DMS53 treated with DMSO at 0.1 percent for 48 hours (cell line): ENCODE results near the gene OR6M1.

Experiments used
- DNase-seq: peaks from one replicate; lab custom pipeline; 2025; ENCODE audit not compliant: unreplicated experiment; lab: John Stamatoyannopoulos, UW

The OR6M1 gene

DNA sequence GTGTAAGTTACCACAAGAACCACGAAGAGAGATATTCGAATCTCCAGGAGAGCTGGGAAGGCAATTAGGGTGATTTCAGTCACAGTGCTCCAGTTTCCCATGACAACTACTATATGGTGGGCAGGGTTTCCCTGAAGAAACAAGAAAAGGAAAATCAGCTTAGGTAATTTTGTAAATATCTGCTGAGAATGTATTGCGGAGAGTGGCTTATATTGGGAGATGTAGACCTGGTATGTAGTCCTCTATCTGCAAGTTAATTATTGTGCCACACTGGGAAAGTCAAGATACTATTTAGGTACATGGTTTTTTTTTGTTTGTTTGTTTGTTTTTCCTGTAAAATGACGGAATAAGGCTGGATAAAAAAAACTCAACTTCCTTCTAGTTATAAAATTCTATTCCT, at the start of gene OR6M1:
Gene OR6M1 (minus strand): TSS at position 101 of the 400 bp plus-strand sequence. CDS start 0 bp downstream, at position 101.
- DNase-seq: no peak

DNA sequence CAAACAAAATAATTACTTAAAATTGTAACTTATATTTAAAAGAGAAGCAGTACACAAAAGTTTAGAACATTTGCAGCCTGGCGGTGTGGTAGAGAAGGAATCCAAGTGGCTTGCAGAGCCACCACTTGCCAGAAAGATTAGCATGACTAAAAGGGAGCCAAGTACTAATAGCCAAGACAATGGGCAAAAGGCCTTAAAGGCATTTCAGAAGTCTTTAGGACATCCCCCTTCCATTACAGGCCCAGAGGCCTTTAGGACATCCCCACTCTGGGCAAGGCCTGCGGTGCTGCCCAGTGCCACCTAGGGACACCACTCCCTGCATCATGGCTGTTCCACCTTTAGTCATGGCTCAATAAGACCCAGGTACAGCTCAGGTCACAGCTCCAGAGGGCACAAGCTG, 46.9 kb upstream of the OR6M1 start:
- no peak for DNase-seq

GRCh38 chr11:123852321-123852720, 46.2 kb upstream of the OR6M1 start:
- DNase-seq: no peak

DNA sequence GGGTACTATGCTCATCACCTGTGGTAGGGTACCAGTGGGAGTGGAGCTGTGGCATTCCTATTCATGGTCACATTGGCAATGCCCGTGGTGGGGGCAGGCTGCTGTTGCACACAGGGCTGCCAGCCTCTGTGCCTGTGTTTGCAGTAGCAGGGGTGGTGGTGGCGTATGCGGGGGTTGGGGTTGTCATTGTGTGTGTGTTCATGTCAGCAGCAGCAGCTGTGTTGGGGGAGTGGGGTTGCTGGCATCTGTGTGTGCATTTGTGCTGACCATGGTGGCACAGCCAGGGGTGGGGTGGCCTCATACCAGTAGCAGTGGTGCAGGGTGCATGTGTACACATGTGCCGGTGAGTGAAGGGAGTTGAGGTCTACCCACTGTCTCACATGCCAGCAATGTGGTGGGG, 45.0 kb upstream of the OR6M1 start:
- no peak for DNase-seq

DNA sequence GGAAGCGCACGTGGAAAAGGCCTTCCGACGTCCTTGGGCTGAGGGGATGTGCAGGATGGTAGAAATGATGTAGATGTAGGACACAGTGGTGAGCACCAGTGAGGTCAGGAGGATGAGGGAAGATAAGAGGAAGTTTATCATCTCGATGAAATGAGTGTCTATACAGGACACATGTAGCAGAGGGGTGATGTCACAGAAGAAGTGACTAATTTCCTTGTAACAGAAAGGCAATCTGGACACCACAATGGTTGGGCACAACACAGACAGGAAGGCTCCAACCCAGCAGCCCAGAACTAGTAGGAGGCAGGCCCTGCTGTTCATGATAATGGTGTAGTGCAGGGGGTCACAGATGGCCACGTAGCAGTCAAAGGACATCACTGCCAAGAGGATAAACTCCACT, 35.0 kb upstream of the OR6M1 start:
- no peak for DNase-seq

- no peak for DNase-seq
Measured at GRCh38 chr11:123839131-123839530, 33.0 kb upstream of the OR6M1 start.

- peak; percentile 43 for DNase-seq
Measured at GRCh38 chr11:123838659-123839058, 32.5 kb upstream of the OR6M1 start.

DNA sequence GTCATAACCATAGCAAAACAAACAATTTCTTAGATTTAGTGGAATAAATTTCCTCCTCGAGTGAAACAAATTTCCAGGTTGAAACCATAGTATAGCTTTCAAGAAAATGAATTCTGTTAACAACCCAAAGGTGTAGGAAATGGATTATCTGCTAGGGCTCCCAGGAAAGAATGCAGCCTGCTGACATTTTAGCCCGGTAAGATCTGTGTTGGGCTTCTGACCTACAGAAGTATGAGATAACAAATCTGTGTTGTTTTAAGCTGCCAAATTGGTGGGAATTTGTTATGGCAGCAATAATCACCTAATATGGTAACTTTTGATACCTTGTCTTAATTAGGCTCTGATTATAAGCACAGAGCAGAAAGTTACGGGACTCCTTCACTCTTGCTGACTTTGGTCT, 32.0 kb upstream of the OR6M1 start:
- no peak for DNase-seq

GRCh38 chr11:123833095-123833494, 26.9 kb upstream of the OR6M1 start:
- DNase-seq: no peak

DNA sequence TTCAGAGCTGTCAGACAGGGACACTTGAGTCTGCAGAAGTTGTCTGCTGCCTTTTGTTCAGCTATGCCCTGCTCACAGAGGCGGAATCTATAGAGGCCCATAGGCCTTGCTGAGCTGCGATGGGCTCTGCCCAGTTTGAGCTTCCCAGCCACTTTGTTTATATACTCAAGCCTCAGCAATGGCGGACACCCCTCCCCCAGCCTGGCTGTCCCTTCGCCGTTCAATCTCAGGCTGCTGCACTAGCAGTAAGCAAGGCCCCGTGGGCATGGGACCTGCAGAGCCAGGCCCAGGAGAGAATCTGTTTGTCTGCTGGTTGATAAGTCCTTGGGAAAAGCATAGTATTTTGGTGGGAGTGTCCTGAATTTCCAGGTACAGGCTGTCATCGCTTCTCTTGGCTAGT, 23.6 kb upstream of the OR6M1 start:
- no peak for DNase-seq

GRCh38 chr11:123822599-123822998, 16.4 kb upstream of the OR6M1 start:
- DNase-seq: no peak

DNA sequence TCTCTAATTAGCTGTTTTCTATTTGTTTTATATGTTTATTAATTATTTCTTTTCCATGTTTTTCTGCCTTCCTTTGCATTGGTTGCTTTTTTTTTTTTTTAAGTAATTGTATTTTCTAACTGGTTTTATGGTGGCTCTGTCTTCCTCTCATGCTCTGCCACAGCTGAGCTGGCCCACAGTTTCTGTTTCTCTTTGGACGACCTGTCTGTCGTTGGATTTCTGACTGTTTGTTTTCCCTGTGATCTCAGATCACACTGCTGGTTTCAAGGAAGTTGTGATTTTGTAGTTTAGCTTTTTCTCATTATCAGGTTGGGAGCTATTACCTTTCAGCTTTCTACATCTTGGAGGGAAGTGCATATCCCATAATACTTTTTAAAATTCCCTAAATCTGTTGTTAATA, 15.9 kb upstream of the OR6M1 start:
- DNase-seq: peak; percentile 46

- DNase-seq: no peak
Measured at GRCh38 chr11:123815122-123815521, 9.0 kb upstream of the OR6M1 start.

- DNase-seq: no peak
Measured at GRCh38 chr11:123801765-123802164, 4.4 kb downstream of the OR6M1 start.

GRCh38 chr11:123800036-123800435, 6.1 kb downstream of the OR6M1 start:
- DNase-seq: no peak

- DNase-seq: no peak
Measured at GRCh38 chr11:123799438-123799837, 6.7 kb downstream of the OR6M1 start.

GRCh38 chr11:123798513-123799252, 7.5 kb downstream of the OR6M1 start:
- no peak for DNase-seq

GRCh38 chr11:123798079-123798478, 8.1 kb downstream of the OR6M1 start:
- DNase-seq: no peak

GRCh38 chr11:123797541-123797940, 8.6 kb downstream of the OR6M1 start:
- no peak for DNase-seq

GRCh38 chr11:123797114-123797513, 9.0 kb downstream of the OR6M1 start:
- no peak for DNase-seq

DNA sequence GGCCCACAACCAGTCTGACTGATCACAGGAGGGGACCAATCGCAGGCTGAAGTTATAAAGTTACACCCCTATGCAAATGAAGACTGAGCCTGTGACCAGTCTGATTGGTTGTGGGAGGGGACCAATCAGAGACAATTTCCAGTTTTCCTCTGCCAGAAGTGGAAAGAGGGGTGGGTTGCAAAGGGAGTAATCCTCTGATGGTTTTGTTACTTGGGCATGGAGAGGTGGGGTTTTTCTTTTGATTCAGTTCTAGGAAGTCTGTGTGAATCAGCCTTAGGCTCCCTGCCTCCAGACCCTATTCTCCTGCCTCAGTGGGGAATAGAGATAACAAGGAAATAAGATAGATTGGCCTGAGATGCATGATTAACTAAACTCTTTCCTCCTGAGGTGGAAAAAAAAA, 9.9 kb downstream of the OR6M1 start:
- DNase-seq: no peak

GRCh38 chr11:123783536-123783935, 22.6 kb downstream of the OR6M1 start:
- no peak for DNase-seq

GRCh38 chr11:123778511-123778910, 27.6 kb downstream of the OR6M1 start:
- no peak for DNase-seq
